Measurements from ENCODE around the gene BLMH.
A peak's percentile ranks its signal among the peaks of the same experiment; 100 is the strongest.

Gene BLMH

GRCh38 chr17:30248786-30249185 is 43.0 kb downstream of the BLMH start:
- no peaks in the 10 kb centered on the region for H3K27me3 ChIP-seq (ENCODE audit: insufficient read depth, poor library complexity, severe bottlenecking)
- no peaks in the 10 kb centered on the region for H3K9me3 ChIP-seq (ENCODE audit: severe bottlenecking)
- no peak overlapping the region for H3K4me3 ChIP-seq (ENCODE audit: severe bottlenecking)
- peaks cover 30% of the 10 kb centered on the region for H3K36me3 ChIP-seq (ENCODE audit: low read depth)
- H3K27ac ChIP-seq (ENCODE audit: poor library complexity, severe bottlenecking): no peak overlapping the region
- ATAC-seq (ENCODE audit: low read depth): no peak
- H3K4me1 ChIP-seq (ENCODE audit: insufficient read depth, poor library complexity, severe bottlenecking): peaks cover 6% of the 10 kb centered on the region
- no peak for TF ChIP-seq CTCF (IDR thresholded peaks at IDR 0.05; ENCODE audit: poor library complexity, severe bottlenecking)
- no peak for DNase-seq (ENCODE audit: low spot score)

GRCh38 chr17:30246460-30246859 is 45.3 kb downstream of the BLMH start:
- Histone ChIP-seq H3K4me3 (ENCODE audit: severe bottlenecking) (no peak overlapping the region), H3K9me3 (ENCODE audit: severe bottlenecking) (no peaks in the 10 kb centered on the region), H3K4me1 (ENCODE audit: insufficient read depth, poor library complexity, severe bottlenecking) (peaks cover 6% of the 10 kb centered on the region), H3K27me3 (ENCODE audit: insufficient read depth, poor library complexity, severe bottlenecking) (no peaks in the 10 kb centered on the region), H3K27ac (ENCODE audit: poor library complexity, severe bottlenecking) (no peak overlapping the region), H3K36me3 (ENCODE audit: low read depth) (peaks cover 20% of the 10 kb centered on the region)
- no peak for DNase-seq (ENCODE audit: low spot score)
- ATAC-seq (ENCODE audit: low read depth): no peak
- no peak for TF ChIP-seq CTCF (IDR thresholded peaks at IDR 0.05; ENCODE audit: poor library complexity, severe bottlenecking)

GRCh38 chr17:30244853-30245385 is 46.8 kb downstream of the BLMH start:
- no peak for TF ChIP-seq CTCF (IDR thresholded peaks at IDR 0.05; ENCODE audit: poor library complexity, severe bottlenecking)
- Histone ChIP-seq H3K9me3 (ENCODE audit: severe bottlenecking) (no peaks in the 10 kb centered on the region), H3K27ac (ENCODE audit: poor library complexity, severe bottlenecking) (no peak overlapping the region), H3K27me3 (ENCODE audit: insufficient read depth, poor library complexity, severe bottlenecking) (no peaks in the 10 kb centered on the region), H3K4me3 (ENCODE audit: severe bottlenecking) (no peak overlapping the region), H3K36me3 (ENCODE audit: low read depth) (peaks cover 10% of the 10 kb centered on the region), H3K4me1 (ENCODE audit: insufficient read depth, poor library complexity, severe bottlenecking) (peaks cover 6% of the 10 kb centered on the region)
- peak; percentile 72; the same call in 2 of the 3 replicates for ATAC-seq (ENCODE audit: low read depth)
- no peak for DNase-seq (ENCODE audit: low spot score)

DNA sequence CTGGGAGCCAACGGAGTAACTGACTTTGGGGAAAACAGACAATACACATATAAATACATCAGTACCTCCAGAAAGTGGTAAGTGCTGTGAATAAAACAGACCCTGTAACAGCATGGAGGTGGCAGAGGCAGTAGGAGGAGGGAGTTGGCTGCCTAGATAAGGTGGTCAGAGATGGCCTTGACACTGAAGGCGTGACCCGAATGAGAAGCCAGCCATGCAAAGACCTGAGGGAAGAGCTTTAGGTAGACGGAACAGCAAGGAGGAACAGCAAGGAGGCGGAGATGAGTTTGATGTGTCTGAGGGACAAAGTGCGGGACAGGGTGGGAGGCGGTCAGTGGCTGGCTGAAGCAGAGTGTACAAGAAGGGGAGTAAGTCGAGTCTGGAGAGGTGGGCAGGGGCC is 48.2 kb downstream of the BLMH start:
- Histone ChIP-seq H3K36me3 (ENCODE audit: low read depth) (peaks cover 4% of the 10 kb centered on the region), H3K27me3 (ENCODE audit: insufficient read depth, poor library complexity, severe bottlenecking) (no peaks in the 10 kb centered on the region), H3K4me1 (ENCODE audit: insufficient read depth, poor library complexity, severe bottlenecking) (peaks cover 6% of the 10 kb centered on the region), H3K4me3 (ENCODE audit: severe bottlenecking) (no peak overlapping the region), H3K27ac (ENCODE audit: poor library complexity, severe bottlenecking) (no peak overlapping the region), H3K9me3 (ENCODE audit: severe bottlenecking) (no peaks in the 10 kb centered on the region)
- DNase-seq (ENCODE audit: low spot score) (no peak), ATAC-seq (ENCODE audit: low read depth) (no peak)
- no peak for TF ChIP-seq CTCF (IDR thresholded peaks at IDR 0.05; ENCODE audit: poor library complexity, severe bottlenecking)

GRCh38 chr17:30243002-30243401 is 48.7 kb downstream of the BLMH start:
- no peak for DNase-seq (ENCODE audit: low spot score)
- Histone ChIP-seq H3K27me3 (ENCODE audit: insufficient read depth, poor library complexity, severe bottlenecking) (no peaks in the 10 kb centered on the region), H3K4me3 (ENCODE audit: severe bottlenecking) (no peak overlapping the region), H3K4me1 (ENCODE audit: insufficient read depth, poor library complexity, severe bottlenecking) (peaks cover 6% of the 10 kb centered on the region), H3K9me3 (ENCODE audit: severe bottlenecking) (no peaks in the 10 kb centered on the region), H3K36me3 (ENCODE audit: low read depth) (no peaks in the 10 kb centered on the region; the same call in 1 of the 2 replicates), H3K27ac (ENCODE audit: poor library complexity, severe bottlenecking) (no peak overlapping the region)
- no peak for TF ChIP-seq CTCF (IDR thresholded peaks at IDR 0.05; ENCODE audit: poor library complexity, severe bottlenecking)
- ATAC-seq (ENCODE audit: low read depth): no peak
